Mesendoderm (in vitro differentiated cells): ENCODE results near the gene AHCTF1.
A peak's percentile ranks its signal among the peaks of the same experiment; 100 is the strongest.

Experiments
- DNase-seq: peaks from one replicate; pipeline ENCODE4 v3.0.0; 2013
- H2AK5ac ChIP-seq: 2 replicates; pipeline ENCODE4 v1.6.1; 2013; ENCODE audit warnings: low read length, inconsistent platforms
- H2BK120ac ChIP-seq: 2 replicates; pipeline ENCODE4 v1.6.1; 2013; ENCODE audit warnings: low read depth, mild to moderate bottlenecking, low read length, moderate library complexity, mixed read lengths
- H2BK15ac ChIP-seq: replicated peaks from 2 replicates; pipeline ENCODE4 v1.6.1; 2013; ENCODE audit warnings: low read depth, mild to moderate bottlenecking, moderate library complexity
- H2BK5ac ChIP-seq: 2 replicates; pipeline ENCODE4 v1.6.1; 2013; ENCODE audit warnings: low read length, inconsistent platforms
- H3K18ac ChIP-seq: 2 replicates; pipeline ENCODE4 v1.6.1; 2013; ENCODE audit warnings: mild to moderate bottlenecking, low read length, mixed read lengths
- H3K23ac ChIP-seq: one replicate; pipeline ENCODE4 v1.6.1; 2013; ENCODE audit warnings: low read length
- H3K27ac ChIP-seq: 2 replicates; pipeline ENCODE4 v1.5.1; 2013; ENCODE audit warnings: low read depth, mild to moderate bottlenecking, inconsistent platforms, low read length, moderate library complexity
- H3K27me3 ChIP-seq: 2 replicates; pipeline ENCODE4 v1.6.1; 2013; ENCODE audit warnings: low read length, control low read depth, mild to moderate bottlenecking, inconsistent platforms; ENCODE audit not compliant: insufficient read depth, poor library complexity
- H3K36me3 ChIP-seq: 2 replicates; pipeline ENCODE4 v1.6.1; 2013; ENCODE audit warnings: low read length, inconsistent platforms; ENCODE audit not compliant: control insufficient read depth, insufficient read depth
- H3K4ac ChIP-seq: one replicate; pipeline ENCODE4 v1.6.1; 2013; ENCODE audit warnings: low read depth, mild to moderate bottlenecking, low read length, moderate library complexity
- H3K4me1 ChIP-seq: 2 replicates; pipeline ENCODE4 v1.6.1; 2013; ENCODE audit warnings: low read depth, low read length, inconsistent platforms; ENCODE audit not compliant: control insufficient read depth
- H3K4me2 ChIP-seq: 2 replicates; pipeline ENCODE4 v1.6.1; 2013; ENCODE audit warnings: low read length
- H3K4me3 ChIP-seq: 2 replicates; pipeline ENCODE4 v1.5.1; 2013; ENCODE audit warnings: mild to moderate bottlenecking, low read length
- H3K56ac ChIP-seq: one replicate; pipeline ENCODE4 v1.6.1; 2013; ENCODE audit warnings: low read length
- H3K79me1 ChIP-seq: 2 replicates; pipeline ENCODE4 v1.6.1; 2013; ENCODE audit warnings: low read length, inconsistent platforms
- H3K79me2 ChIP-seq: 2 replicates; pipeline ENCODE4 v1.6.1; 2013; ENCODE audit warnings: mild to moderate bottlenecking, low read length; ENCODE audit not compliant: control insufficient read depth, insufficient read depth
- H3K9ac ChIP-seq: 2 replicates; pipeline ENCODE4 v1.6.1; 2013; ENCODE audit warnings: low read length, inconsistent platforms
- H4K5ac ChIP-seq: one replicate; pipeline ENCODE4 v1.6.1; 2013; ENCODE audit warnings: low read length
- H4K8ac ChIP-seq: one replicate; pipeline ENCODE4 v1.6.1; 2013; ENCODE audit warnings: low read depth, mild to moderate bottlenecking, control low read depth, low read length, moderate library complexity
- WGBS: extraction: QIAGEN DNeasy Blood & Tissue Kit; methylation state at CpG from one replicate; pipeline ENCODE4 v1.1.7; 2013; ENCODE audit warnings: low lambda C conversion rate, missing lambda C conversion rate; ENCODE audit not compliant: insufficient coverage; ENCODE audit errors: extremely low coverage; 5-methylcytosine and 5-hydroxymethylcytosine counted together

Gene AHCTF1

GRCh38 chr1:246925997-246926626, 5.6 kb downstream of the AHCTF1 start:
- Histone ChIP-seq H2BK120ac (no peak overlapping the region), H4K5ac (no peak overlapping the region), H3K9ac (no peak overlapping the region), H3K23ac (no peak overlapping the region), H3K18ac (no peak overlapping the region), H2BK15ac (no peak overlapping the region), H2BK5ac (no peak overlapping the region), H3K4me1 (no peaks in the 10 kb centered on the region), H3K36me3 (peaks cover 1% of the 10 kb centered on the region), H3K27ac (no peak overlapping the region), H3K4me3 (no peak overlapping the region), H3K79me2 (peaks cover 68% of the 10 kb centered on the region), H2AK5ac (no peak overlapping the region), H3K27me3 (no peaks in the 10 kb centered on the region), H4K8ac (no peak overlapping the region), H3K56ac (no peak overlapping the region), H3K79me1 (peaks cover 6% of the 10 kb centered on the region), H3K4ac (no peak overlapping the region), H3K4me2 (no peak overlapping the region)
- WGBS: no CpG with 5 or more reads among the region's 6 CpGs
- no peak for DNase-seq

GRCh38 chr1:246923900-246924299, 7.8 kb downstream of the AHCTF1 start:
- no peak overlapping the region for H4K8ac ChIP-seq
- H3K9ac ChIP-seq: no peak overlapping the region
- DNase-seq: no peak
- H3K4ac ChIP-seq: no peak overlapping the region
- H3K56ac ChIP-seq: no peak overlapping the region
- no peak overlapping the region for H3K23ac ChIP-seq
- H3K18ac ChIP-seq: no peak overlapping the region
- peaks cover 63% of the 10 kb centered on the region for H3K79me2 ChIP-seq
- no peak overlapping the region for H3K27ac ChIP-seq
- no peak overlapping the region for H4K5ac ChIP-seq
- no peaks in the 10 kb centered on the region for H3K27me3 ChIP-seq
- no peak overlapping the region for H3K4me3 ChIP-seq
- no peak overlapping the region for H2BK15ac ChIP-seq
- no CpG with 5 or more reads among the region's 3 CpGs for WGBS
- peaks cover 1% of the 10 kb centered on the region for H3K36me3 ChIP-seq
- no peak overlapping the region for H2BK5ac ChIP-seq
- H2BK120ac ChIP-seq: no peak overlapping the region
- no peak overlapping the region for H2AK5ac ChIP-seq
- H3K4me2 ChIP-seq: no peak overlapping the region
- peaks cover 3% of the 10 kb centered on the region for H3K79me1 ChIP-seq
- H3K4me1 ChIP-seq: no peaks in the 10 kb centered on the region

DNA sequence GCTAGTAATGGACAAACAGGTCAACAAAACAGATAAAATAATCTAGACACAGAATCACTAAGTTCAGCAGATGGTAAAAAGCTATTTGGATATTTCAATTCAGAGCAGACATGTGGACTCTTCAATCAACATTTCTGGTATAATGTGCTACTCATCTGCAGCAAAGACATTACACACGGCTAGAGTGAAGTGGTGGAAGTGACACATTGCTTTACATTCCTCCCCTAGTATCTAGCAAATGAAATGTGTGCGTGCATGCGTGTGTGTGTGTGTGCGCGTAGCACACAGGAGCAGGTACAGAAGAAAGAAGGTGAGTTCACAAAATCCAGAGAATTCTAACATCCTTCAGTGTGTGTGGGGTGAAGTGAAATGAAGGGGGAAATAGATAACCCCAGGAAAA, 8.3 kb downstream of the AHCTF1 start:
- H3K4me1 ChIP-seq: no peaks in the 10 kb centered on the region
- H2BK15ac ChIP-seq: no peak overlapping the region
- no peak overlapping the region for H3K27ac ChIP-seq
- peaks cover 5% of the 10 kb centered on the region for H3K79me1 ChIP-seq
- no peak overlapping the region for H3K9ac ChIP-seq
- no peak overlapping the region for H2BK5ac ChIP-seq
- H3K27me3 ChIP-seq: no peaks in the 10 kb centered on the region
- H4K8ac ChIP-seq: no peak overlapping the region
- H3K4ac ChIP-seq: no peak overlapping the region
- DNase-seq: no peak
- H4K5ac ChIP-seq: no peak overlapping the region
- no peak overlapping the region for H2AK5ac ChIP-seq
- no peak overlapping the region for H3K18ac ChIP-seq
- H3K79me2 ChIP-seq: peaks cover 66% of the 10 kb centered on the region
- H3K23ac ChIP-seq: no peak overlapping the region
- WGBS: no CpG with 5 or more reads among the region's 5 CpGs
- no peak overlapping the region for H2BK120ac ChIP-seq
- peak overlapping the region; percentile 57 for H3K56ac ChIP-seq
- peaks cover 1% of the 10 kb centered on the region for H3K36me3 ChIP-seq
- no peak overlapping the region for H3K4me3 ChIP-seq
- H3K4me2 ChIP-seq: no peak overlapping the region

- peaks cover 57% of the 10 kb centered on the region for H3K79me2 ChIP-seq
- H3K23ac ChIP-seq: no peak overlapping the region
- H3K79me1 ChIP-seq: peaks cover 10% of the 10 kb centered on the region
- H3K18ac ChIP-seq: no peak overlapping the region
- no peak overlapping the region for H3K56ac ChIP-seq
- H3K9ac ChIP-seq: no peak overlapping the region
- H3K4me1 ChIP-seq: no peaks in the 10 kb centered on the region
- no peak overlapping the region for H2BK5ac ChIP-seq
- no peak overlapping the region for H3K4ac ChIP-seq
- no peaks in the 10 kb centered on the region for H3K27me3 ChIP-seq
- no peak overlapping the region for H3K4me3 ChIP-seq
- no peak overlapping the region for H3K4me2 ChIP-seq
- H2AK5ac ChIP-seq: no peak overlapping the region
- H4K5ac ChIP-seq: no peak overlapping the region
- peaks cover 1% of the 10 kb centered on the region for H3K36me3 ChIP-seq
- no peak overlapping the region for H2BK120ac ChIP-seq
- no CpG with 5 or more reads among the region's 3 CpGs for WGBS
- no peak for DNase-seq
- no peak overlapping the region for H3K27ac ChIP-seq
- H2BK15ac ChIP-seq: no peak overlapping the region
- no peak overlapping the region for H4K8ac ChIP-seq
Measured at GRCh38 chr1:246921481-246921880, 10.3 kb downstream of the AHCTF1 start.

DNA sequence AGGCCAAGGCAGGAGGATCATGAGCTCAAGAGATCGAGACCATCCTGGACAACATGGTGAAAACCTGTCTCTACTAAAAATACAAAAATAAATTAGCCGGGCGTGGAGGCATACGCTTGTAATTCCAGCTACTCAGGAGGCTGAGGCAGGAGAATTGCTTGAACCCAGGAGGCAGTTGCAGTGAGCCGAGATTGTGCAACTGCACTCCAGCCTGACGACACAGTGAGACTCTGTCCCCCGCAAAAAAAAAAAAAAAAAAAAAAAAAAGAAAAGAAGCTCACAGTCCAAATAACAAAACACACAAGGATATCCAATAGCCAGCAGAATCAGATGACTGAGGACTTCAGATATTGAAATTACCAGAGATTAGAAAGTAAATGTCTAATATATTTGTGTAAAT, 11.8 kb downstream of the AHCTF1 start:
- WGBS: no CpG with 5 or more reads among the region's 7 CpGs
- Histone ChIP-seq H2BK15ac (no peak overlapping the region), H3K4me2 (no peak overlapping the region), H3K4ac (no peak overlapping the region), H3K36me3 (peaks cover 1% of the 10 kb centered on the region), H3K23ac (no peak overlapping the region), H3K79me2 (peaks cover 45% of the 10 kb centered on the region), H3K27me3 (no peaks in the 10 kb centered on the region), H3K18ac (no peak overlapping the region), H3K4me1 (no peaks in the 10 kb centered on the region), H3K56ac (no peak overlapping the region), H2BK120ac (no peak overlapping the region), H2BK5ac (no peak overlapping the region), H2AK5ac (no peak overlapping the region), H3K79me1 (peaks cover 10% of the 10 kb centered on the region), H3K27ac (no peak overlapping the region), H4K8ac (no peak overlapping the region), H4K5ac (no peak overlapping the region), H3K4me3 (no peak overlapping the region), H3K9ac (no peak overlapping the region)
- DNase-seq: no peak
